ENCODE data around the gene ITIH1. TPM values are rescaled to one million over a fixed set of nuclear protein-coding genes. Genes with fewer than 3 reads are reported as not detected.

ITIH1 gene
- total RNA-seq, 1 donor from 2014 or later = not detected

- peaks cover 10% of the 10 kb centered on the region for H3F3A ChIP-seq (ENCODE audit: low read depth)
- H3K9ac ChIP-seq = peak within 1 kb of the TSS; percentile 80
- no peaks in the 10 kb centered on the region for H3K9me3 Mint-ChIP-seq
- H3K27ac ChIP-seq = peak within 1 kb of the TSS; percentile 68
- peaks cover 16% of the 10 kb centered on the region for H3K4me1 Mint-ChIP-seq
- TF ChIP-seq EZH2phosphoT487 (IDR thresholded peaks at IDR 0.05) (no peak), CTCF (IDR thresholded peaks at IDR 0.05) (peak; percentile 13), EZH2 (IDR thresholded peaks at IDR 0.05) (no peak)
- H3K27me3 ChIP-seq = no peaks in the 10 kb centered on the region
- H2AFZ ChIP-seq (replicated peaks) = peak within 1 kb of the TSS; percentile 95
- DNase-seq (ENCODE audit: low spot score) = peak; percentile 98
- peak within 1 kb of the TSS; percentile 98 for H3K4me3 Mint-ChIP-seq
- peak within 1 kb of the TSS; percentile 89 for H3K4me3 ChIP-seq
- no peaks in the 10 kb centered on the region for H3K9me3 ChIP-seq (ENCODE audit: low read depth)
- peaks cover 30% of the 10 kb centered on the region for H3K79me2 ChIP-seq (ENCODE audit: low read depth)
- peaks cover 6% of the 10 kb centered on the region for H4K20me1 ChIP-seq (ENCODE audit: low read depth)
- no peaks in the 10 kb centered on the region for H3K27me3 Mint-ChIP-seq (ENCODE audit: insufficient read depth, low read depth)
- peak within 1 kb of the TSS; percentile 97 for H3K4me2 ChIP-seq
- H3K36me3 ChIP-seq = peaks cover 6% of the 10 kb centered on the region
- H3K27ac Mint-ChIP-seq = peak within 1 kb of the TSS; percentile 86
- peaks cover 9% of the 10 kb centered on the region for H3K4me1 ChIP-seq
- H3K36me3 Mint-ChIP-seq = peaks cover 14% of the 10 kb centered on the region
These were observed 6.7 kb upstream of the ITIH1 start, which contains the start of gene NEK4 for GRCh38 chr3:52770496-52771333. NEK4 (minus strand) TSS chr3:52770940; CDS start chr3:52770746, 194 bp downstream.

GRCh38 chr3:52771334-52771681 lies 6.1 kb upstream of the ITIH1 start:
- peak overlapping the region; percentile 84 for H3K4me2 ChIP-seq
- H3K27me3 Mint-ChIP-seq (ENCODE audit: insufficient read depth, low read depth) = no peaks in the 10 kb centered on the region
- no peak for TF ChIP-seq EZH2phosphoT487 (IDR thresholded peaks at IDR 0.05)
- no peak for TF ChIP-seq CTCF (IDR thresholded peaks at IDR 0.05)
- TF ChIP-seq EZH2 (IDR thresholded peaks at IDR 0.05) = no peak
- H3K27ac Mint-ChIP-seq = peak overlapping the region; percentile 86
- peak overlapping the region; percentile 24 for H3K27ac ChIP-seq
- H3K9me3 ChIP-seq (ENCODE audit: low read depth) = no peaks in the 10 kb centered on the region
- no peaks in the 10 kb centered on the region for H3K9me3 Mint-ChIP-seq
- peak overlapping the region; percentile 95 for H2AFZ ChIP-seq (replicated peaks)
- peak overlapping the region; percentile 80 for H3K9ac ChIP-seq
- H3K4me3 ChIP-seq = peak overlapping the region; percentile 89
- H4K20me1 ChIP-seq (ENCODE audit: low read depth) = peaks cover 6% of the 10 kb centered on the region
- no peak for DNase-seq (ENCODE audit: low spot score)
- H3K4me3 Mint-ChIP-seq = peak overlapping the region; percentile 98
- peaks cover 9% of the 10 kb centered on the region for H3K4me1 ChIP-seq
- H3K36me3 Mint-ChIP-seq = peaks cover 12% of the 10 kb centered on the region
- H3K79me2 ChIP-seq (ENCODE audit: low read depth) = peaks cover 30% of the 10 kb centered on the region
- peaks cover 6% of the 10 kb centered on the region for H3K36me3 ChIP-seq
- peaks cover 10% of the 10 kb centered on the region for H3F3A ChIP-seq (ENCODE audit: low read depth)
- H3K27me3 ChIP-seq = no peaks in the 10 kb centered on the region
- peaks cover 16% of the 10 kb centered on the region for H3K4me1 Mint-ChIP-seq

GRCh38 chr3:52771702-52772101 lies 5.7 kb upstream of the ITIH1 start:
- peaks cover 30% of the 10 kb centered on the region for H3K79me2 ChIP-seq (ENCODE audit: low read depth)
- no peak overlapping the region for H3K27ac Mint-ChIP-seq
- H3K4me1 ChIP-seq = peaks cover 9% of the 10 kb centered on the region
- H3K4me2 ChIP-seq = peak overlapping the region; percentile 84
- peak overlapping the region; percentile 98 for H3K4me3 Mint-ChIP-seq
- DNase-seq (ENCODE audit: low spot score) = no peak
- peak overlapping the region; percentile 32 for H2AFZ ChIP-seq (replicated peaks)
- H3F3A ChIP-seq (ENCODE audit: low read depth) = peaks cover 10% of the 10 kb centered on the region
- peaks cover 6% of the 10 kb centered on the region for H3K36me3 ChIP-seq
- no peaks in the 10 kb centered on the region for H3K9me3 Mint-ChIP-seq
- H3K27me3 Mint-ChIP-seq (ENCODE audit: insufficient read depth, low read depth) = no peaks in the 10 kb centered on the region
- peak overlapping the region; percentile 89 for H3K4me3 ChIP-seq
- peaks cover 6% of the 10 kb centered on the region for H4K20me1 ChIP-seq (ENCODE audit: low read depth)
- H3K9ac ChIP-seq = no peak overlapping the region
- no peaks in the 10 kb centered on the region for H3K9me3 ChIP-seq (ENCODE audit: low read depth)
- no peak overlapping the region for H3K27ac ChIP-seq
- H3K4me1 Mint-ChIP-seq = peaks cover 16% of the 10 kb centered on the region
- TF ChIP-seq CTCF (IDR thresholded peaks at IDR 0.05) (no peak), EZH2 (IDR thresholded peaks at IDR 0.05) (no peak), EZH2phosphoT487 (IDR thresholded peaks at IDR 0.05) (no peak)
- H3K36me3 Mint-ChIP-seq = peaks cover 12% of the 10 kb centered on the region
- H3K27me3 ChIP-seq = no peaks in the 10 kb centered on the region

Data from neural progenitor cell (in vitro differentiated cells).